K562 treated with DMSO at 1 percent for 24 hours (cell line): ENCODE measurements around the gene VWCE. TPM values are rescaled to one million over a fixed set of nuclear protein-coding genes. Genes with fewer than 3 reads are reported as not detected.

Experiments used
- total RNA-seq: library from RNA; unstranded; fragments of 300-600 nt; gene quantifications from 2 replicates; pipeline ENCODE4 v1.2.3, GENCODE V29; 2022; ENCODE audit warnings: low read depth; ENCODE audit not compliant: insufficient read depth

VWCE gene, protein sequence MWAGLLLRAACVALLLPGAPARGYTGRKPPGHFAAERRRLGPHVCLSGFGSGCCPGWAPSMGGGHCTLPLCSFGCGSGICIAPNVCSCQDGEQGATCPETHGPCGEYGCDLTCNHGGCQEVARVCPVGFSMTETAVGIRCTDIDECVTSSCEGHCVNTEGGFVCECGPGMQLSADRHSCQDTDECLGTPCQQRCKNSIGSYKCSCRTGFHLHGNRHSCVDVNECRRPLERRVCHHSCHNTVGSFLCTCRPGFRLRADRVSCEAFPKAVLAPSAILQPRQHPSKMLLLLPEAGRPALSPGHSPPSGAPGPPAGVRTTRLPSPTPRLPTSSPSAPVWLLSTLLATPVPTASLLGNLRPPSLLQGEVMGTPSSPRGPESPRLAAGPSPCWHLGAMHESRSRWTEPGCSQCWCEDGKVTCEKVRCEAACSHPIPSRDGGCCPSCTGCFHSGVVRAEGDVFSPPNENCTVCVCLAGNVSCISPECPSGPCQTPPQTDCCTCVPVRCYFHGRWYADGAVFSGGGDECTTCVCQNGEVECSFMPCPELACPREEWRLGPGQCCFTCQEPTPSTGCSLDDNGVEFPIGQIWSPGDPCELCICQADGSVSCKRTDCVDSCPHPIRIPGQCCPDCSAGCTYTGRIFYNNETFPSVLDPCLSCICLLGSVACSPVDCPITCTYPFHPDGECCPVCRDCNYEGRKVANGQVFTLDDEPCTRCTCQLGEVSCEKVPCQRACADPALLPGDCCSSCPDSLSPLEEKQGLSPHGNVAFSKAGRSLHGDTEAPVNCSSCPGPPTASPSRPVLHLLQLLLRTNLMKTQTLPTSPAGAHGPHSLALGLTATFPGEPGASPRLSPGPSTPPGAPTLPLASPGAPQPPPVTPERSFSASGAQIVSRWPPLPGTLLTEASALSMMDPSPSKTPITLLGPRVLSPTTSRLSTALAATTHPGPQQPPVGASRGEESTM
- 1.9 and 2.3 TPM in 2 replicates for total RNA-seq

DNA sequence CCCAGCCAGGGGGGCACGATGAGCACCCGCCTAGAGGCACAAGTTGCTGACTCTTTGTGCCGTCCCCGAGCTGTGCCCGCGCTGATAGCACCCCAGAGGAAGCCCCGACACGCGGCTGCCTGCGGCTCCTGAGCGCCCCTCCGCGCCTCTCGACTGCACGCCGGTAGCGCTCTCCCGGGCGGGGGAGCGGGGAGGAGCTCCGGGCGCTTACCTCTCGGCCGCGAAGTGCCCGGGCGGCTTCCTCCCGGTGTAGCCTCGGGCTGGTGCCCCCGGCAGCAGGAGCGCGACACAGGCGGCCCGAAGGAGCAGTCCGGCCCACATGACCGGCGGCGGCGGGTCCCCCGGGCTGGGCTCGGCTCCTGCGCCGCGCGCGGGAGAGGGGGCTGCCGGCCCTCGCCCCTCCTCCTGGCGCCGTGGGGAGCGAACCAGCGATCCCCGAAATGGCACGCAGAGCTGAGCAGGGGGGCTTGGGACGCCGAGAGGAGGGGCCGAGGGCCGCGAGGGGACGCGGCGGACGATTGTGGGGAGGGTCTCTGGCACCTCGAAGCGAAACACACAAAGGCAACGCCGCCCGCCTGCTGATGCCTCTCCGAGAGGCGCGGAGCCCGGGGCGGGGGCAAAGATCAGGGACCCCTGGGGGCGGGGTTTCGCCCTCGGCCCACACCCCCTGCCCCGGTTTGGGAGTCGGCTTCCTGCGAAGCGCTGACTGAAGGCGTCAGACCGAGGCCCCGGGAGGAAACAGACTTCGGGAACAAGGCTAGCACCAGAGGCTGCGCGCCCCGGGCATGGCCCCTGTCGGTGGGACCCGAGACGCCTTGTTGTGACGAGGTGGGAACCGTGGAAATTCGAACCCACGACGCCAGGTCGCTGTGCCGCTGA, at the start of gene VWCE:
TSS of gene VWCE (minus strand) at position 600 of the 879 bp plus-strand sequence. CDS start at position 321, 279 bp downstream.

DNA sequence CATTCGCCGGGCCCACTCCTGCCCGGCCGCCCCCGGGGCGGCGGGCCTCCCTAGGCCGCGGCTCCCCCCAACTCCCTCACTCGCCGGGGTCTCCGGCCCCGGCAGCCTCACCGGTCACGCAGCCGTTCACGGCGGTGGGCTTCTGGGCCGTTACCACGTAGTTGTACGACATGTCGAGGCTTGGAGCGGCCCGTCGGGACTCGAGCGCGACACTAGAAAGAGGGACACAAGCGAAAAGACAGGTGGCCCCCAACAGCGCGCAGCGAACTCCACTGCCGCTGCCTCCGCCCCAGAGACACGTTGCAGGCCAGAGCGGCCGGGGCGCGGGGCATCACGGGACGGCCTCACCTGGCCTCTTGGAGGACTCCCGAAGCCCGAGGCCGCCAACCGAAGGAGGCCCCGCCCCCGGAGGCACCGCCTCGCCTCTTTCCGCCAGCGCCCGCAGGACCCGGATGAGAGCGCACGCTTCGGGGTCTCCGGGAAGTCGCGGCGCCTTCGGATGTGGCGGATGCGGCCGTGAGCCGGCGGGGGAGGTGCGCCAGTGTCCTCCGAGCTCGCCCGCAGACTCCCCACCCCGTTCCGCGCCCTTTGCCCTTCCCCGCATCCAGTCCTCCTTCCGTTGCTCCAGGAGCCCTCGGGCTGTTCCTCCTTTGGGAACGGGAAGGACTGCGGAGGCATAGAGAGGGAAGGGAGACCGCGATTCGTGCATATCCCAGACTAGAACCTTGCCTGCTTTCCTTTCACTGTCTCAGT, 37.9 kb upstream of the VWCE start, which contains the start of the genes DDB1 and TKFC:
TSS of gene DDB1 (minus strand) at position 309 of the 753 bp plus-strand sequence. CDS start at position 172, 137 bp downstream.
TSS of gene TKFC (plus strand) at position 432 of the 753 bp plus-strand sequence. CDS start 1,501 bp downstream, outside the sequence.

DNA sequence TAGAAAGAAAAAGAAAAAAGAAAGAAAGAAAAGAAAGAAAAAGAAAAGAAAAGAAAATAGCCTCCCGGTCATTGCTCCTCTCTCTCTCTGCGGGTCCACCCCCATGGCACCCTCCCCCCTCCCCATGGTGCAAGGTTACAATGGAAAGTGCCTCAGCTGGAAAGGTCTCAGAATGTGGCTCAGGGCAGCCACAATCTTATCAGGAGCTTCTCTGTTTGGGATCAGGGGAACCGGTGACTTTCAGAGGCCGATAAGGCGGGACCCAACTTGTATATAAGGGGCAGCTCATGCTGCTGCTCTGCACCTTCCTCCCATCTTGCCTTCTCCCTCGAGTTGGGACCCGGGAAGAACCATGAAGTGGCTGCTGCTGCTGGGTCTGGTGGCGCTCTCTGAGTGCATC, 54.2 kb downstream of the VWCE start, which contains the start of gene PGA5:
TSS of gene PGA5 (plus strand) at position 301 of the 400 bp plus-strand sequence. CDS start at position 353, 52 bp downstream.

DNA sequence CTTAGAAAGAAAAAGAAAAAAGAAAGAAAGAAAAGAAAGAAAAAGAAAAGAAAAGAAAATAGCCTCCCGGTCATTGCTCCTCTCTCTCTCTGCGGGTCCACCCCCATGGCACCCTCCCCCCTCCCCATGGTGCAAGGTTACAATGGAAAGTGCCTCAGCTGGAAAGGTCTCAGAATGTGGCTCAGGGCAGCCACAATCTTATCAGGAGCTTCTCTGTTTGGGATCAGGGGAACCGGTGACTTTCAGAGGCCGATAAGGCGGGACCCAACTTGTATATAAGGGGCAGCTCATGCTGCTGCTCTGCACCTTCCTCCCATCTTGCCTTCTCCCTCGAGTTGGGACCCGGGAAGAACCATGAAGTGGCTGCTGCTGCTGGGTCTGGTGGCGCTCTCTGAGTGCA, 73.1 kb downstream of the VWCE start, which contains the start of gene PGA4:
TSS of gene PGA4 (plus strand) at position 301 of the 400 bp plus-strand sequence. CDS start at position 355, 54 bp downstream.

Other genes starting within 250 kb of the VWCE start
- not detected in 2 replicates for gene CD5, start 192.8 kb downstream of the VWCE start, total RNA-seq
- 25.3 and 26.6 TPM in 2 replicates for gene VPS37C, start 133.9 kb downstream of the VWCE start, total RNA-seq
- not detected in 2 replicates for gene PGA3, start 91.8 kb downstream of the VWCE start, total RNA-seq
- not detected in 2 replicates for gene PGA4, start 73.0 kb downstream of the VWCE start, total RNA-seq
- gene PGA5, start 54.1 kb downstream of the VWCE start, total RNA-seq: not detected in 2 replicates
- gene DDB1, start 37.8 kb upstream of the VWCE start, total RNA-seq: 159 and 172 TPM in 2 replicates
- 38.6 and 49.7 TPM in 2 replicates for gene TKFC, start 37.9 kb upstream of the VWCE start, total RNA-seq
- 113 and 115 TPM in 2 replicates for gene CYB561A3, start 66.6 kb upstream of the VWCE start, total RNA-seq
- gene TMEM138, start 67.1 kb upstream of the VWCE start, total RNA-seq: 34.0 and 35.9 TPM in 2 replicates
- gene TMEM216, start 97.3 kb upstream of the VWCE start, total RNA-seq: 7.4 and 8.3 TPM in 2 replicates
- 55.1 and 58.4 TPM in 2 replicates for gene CPSF7, start 134.7 kb upstream of the VWCE start, total RNA-seq
- gene SDHAF2, start 134.8 kb upstream of the VWCE start, total RNA-seq: 38.9 and 46.5 TPM in 2 replicates
- gene LRRC10B, start 213.4 kb upstream of the VWCE start, total RNA-seq: 0.27 and 0.47 TPM in 2 replicates